Chondrocyte (in vitro differentiated cells): ENCODE results near the gene SMC3. TPM values are rescaled to one million over a fixed set of nuclear protein-coding genes. Genes with fewer than 3 reads are reported as not detected.

Experiments used
- DNase-seq: peaks from one replicate; pipeline ENCODE4 v3.0.0; 2021; ENCODE audit warnings: mixed read lengths, low spot score
- H3K27ac Mint-ChIP-seq: one replicate; pipeline ENCODE4 v1.8.0; 2021; ENCODE audit warnings: mild to moderate bottlenecking, moderate library complexity, mixed read lengths; ENCODE audit not compliant: unreplicated experiment
- H3K27me3 Mint-ChIP-seq: 2 replicates; pipeline ENCODE4 v1.8.0; 2021; ENCODE audit warnings: low read depth, mixed read lengths
- H3K36me3 Mint-ChIP-seq: 2 replicates; pipeline ENCODE4 v1.8.0; 2021; ENCODE audit warnings: low read depth, mixed read lengths
- H3K4me1 Mint-ChIP-seq: 2 replicates; pipeline ENCODE4 v1.8.0; 2021; ENCODE audit warnings: low read depth, mild to moderate bottlenecking, mixed read lengths
- H3K4me3 Mint-ChIP-seq: one replicate; pipeline ENCODE4 v1.8.0; 2021; ENCODE audit warnings: mild to moderate bottlenecking, moderate library complexity, mixed read lengths; ENCODE audit not compliant: unreplicated experiment
- H3K9me3 Mint-ChIP-seq: 2 replicates; pipeline ENCODE4 v1.8.0; 2021; ENCODE audit warnings: low read depth, mixed read lengths
- total RNA-seq: library from RNA; stranded (reverse); gene quantifications from 3 replicates; pipeline ENCODE4 v1.2.1, GENCODE V29; 2021
- TF ChIP-seq, protein P1 (sequence below): fragments of 200-600 bp; sonication (generic); IDR thresholded peaks from 2 replicates; pipeline ENCODE4 v1.5.0; 2021; ENCODE audit warnings: antibody characterized with exemption, mild to moderate bottlenecking, moderate library complexity

The SMC3 gene
- total RNA-seq, 1 donor from 2014 or later, result 29.3 TPM

- TF ChIP-seq, protein P1, sequence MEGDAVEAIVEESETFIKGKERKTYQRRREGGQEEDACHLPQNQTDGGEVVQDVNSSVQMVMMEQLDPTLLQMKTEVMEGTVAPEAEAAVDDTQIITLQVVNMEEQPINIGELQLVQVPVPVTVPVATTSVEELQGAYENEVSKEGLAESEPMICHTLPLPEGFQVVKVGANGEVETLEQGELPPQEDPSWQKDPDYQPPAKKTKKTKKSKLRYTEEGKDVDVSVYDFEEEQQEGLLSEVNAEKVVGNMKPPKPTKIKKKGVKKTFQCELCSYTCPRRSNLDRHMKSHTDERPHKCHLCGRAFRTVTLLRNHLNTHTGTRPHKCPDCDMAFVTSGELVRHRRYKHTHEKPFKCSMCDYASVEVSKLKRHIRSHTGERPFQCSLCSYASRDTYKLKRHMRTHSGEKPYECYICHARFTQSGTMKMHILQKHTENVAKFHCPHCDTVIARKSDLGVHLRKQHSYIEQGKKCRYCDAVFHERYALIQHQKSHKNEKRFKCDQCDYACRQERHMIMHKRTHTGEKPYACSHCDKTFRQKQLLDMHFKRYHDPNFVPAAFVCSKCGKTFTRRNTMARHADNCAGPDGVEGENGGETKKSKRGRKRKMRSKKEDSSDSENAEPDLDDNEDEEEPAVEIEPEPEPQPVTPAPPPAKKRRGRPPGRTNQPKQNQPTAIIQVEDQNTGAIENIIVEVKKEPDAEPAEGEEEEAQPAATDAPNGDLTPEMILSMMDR, result no peak
- Mint-ChIP-seq H3K27ac (no peak overlapping the region), H3K9me3 (no peaks in the 10 kb centered on the region), H3K27me3 (no peaks in the 10 kb centered on the region), H3K4me1 (peaks cover 39% of the 10 kb centered on the region), H3K36me3 (no peaks in the 10 kb centered on the region), H3K4me3 (no peak overlapping the region)
- no peak for DNase-seq
These were observed 85.1 kb downstream of the SMC3 start for GRCh38 chr10:110652475-110653118.

Other genes starting within 250 kb of the SMC3 start
- 4.8 to 9.7 TPM (median 8.7 TPM) in 3 replicates for gene DUSP5, start 69.8 kb upstream of the SMC3 start, total RNA-seq
- 1.4 to 3.8 TPM (median 3.6 TPM) in 3 replicates for gene RBM20, start 76.6 kb downstream of the SMC3 start, total RNA-seq